A549 (cell line): ENCODE measurements around the gene BRSK2. TPM values are rescaled to one million over a fixed set of nuclear protein-coding genes. Genes with fewer than 3 reads are reported as not detected.

Source experiments
- ATAC-seq, 2 experiments: fragments of 200-7000 bp in 1 of 2; fragments of >200 bp in 1 of 2; cut with Nextera tagmentation in 1 of 2; cut with Tn5 transposase in 1 of 2; 3 replicates each; pipeline versions ENCODE4 v1.8.0 to v1.9.1; 2018 to 2020; ENCODE audit warnings: mild to moderate bottlenecking in 1 of 2, moderate library complexity in 1 of 2
- CTCF ChIA-PET: fragments of 300-600 bp; sonication (Branson Sonifier 250); formaldehyde crosslinking; extraction: SDS; loops from one replicate; lab custom pipeline; 2021; ENCODE audit warnings: antibody characterized with exemption, inconsistent platforms; lab: Yijun Ruan, JAX
- POLR2A ChIA-PET: fragments of 350-600 bp; formaldehyde crosslinking; extraction: SDS; loops from one replicate; lab custom pipeline; 2021; ENCODE audit warnings: antibody characterized with exemption, inconsistent platforms; lab: Yijun Ruan, JAX
- DNase-seq, 2 experiments: peaks; one replicate each; pipeline versions ENCODE4 v3.0.0 to v3.0.0-alpha.2; 2011 to 2016; ENCODE audit warnings: low read depth in 1 of 2, low spot score in 1 of 2
- FAIRE-seq: peaks from 2 replicates; lab custom pipeline; 2011; peaks lifted over from hg19 to GRCh38; lab: Jason Lieb, UNC
- H3K27ac ChIP-seq, 2 experiments: fragments of >200 bp; sonication (Bioruptor Twin); formaldehyde crosslinking; 3 replicates each; pipeline ENCODE4 v1.5.1; 2016 to 2017
- H3K4me1 ChIP-seq: fragments of >200 bp; sonication (Bioruptor Twin); formaldehyde crosslinking; 3 replicates; pipeline ENCODE4 v1.6.1; 2016
- H3K4me2 ChIP-seq: fragments of >200 bp; sonication (Bioruptor Twin); formaldehyde crosslinking; 3 replicates; pipeline ENCODE4 v1.6.1; 2016
- H3K4me3 ChIP-seq: fragments of >200 bp; sonication (Bioruptor Twin); formaldehyde crosslinking; 3 replicates; pipeline ENCODE4 v1.5.1; 2016
- H3K9me3 ChIP-seq: fragments of >200 bp; sonication (Bioruptor Twin); formaldehyde crosslinking; 3 replicates; pipeline ENCODE4 v1.6.1; 2016
- CBX2 ChIP-seq: fragments of 200-600 bp; sonication (generic); IDR thresholded peaks from 2 replicates; pipeline ENCODE4 v1.6.1; 2016; ENCODE audit warnings: low read depth, mild to moderate bottlenecking, borderline replicate concordance
- CHD4 ChIP-seq: fragments of 200-600 bp; sonication (generic); IDR thresholded peaks from 2 replicates; pipeline ENCODE4 v1.6.1; 2016; ENCODE audit warnings: antibody characterized with exemption, mild to moderate bottlenecking, borderline replicate concordance
- EHF ChIP-seq: fragments of 250-450 bp; sonication (Bioruptor Pico); IDR thresholded peaks from 2 replicates; pipeline ENCODE4 v1.5.0; 2020; ENCODE audit warnings: mild to moderate bottlenecking
- EHMT2 ChIP-seq: fragments of 200-600 bp; sonication (generic); IDR thresholded peaks from 2 replicates; pipeline ENCODE4 v1.6.1; 2016; ENCODE audit warnings: antibody characterized with exemption, low read depth, mild to moderate bottlenecking, moderate library complexity
- ESRRA ChIP-seq: fragments of 150-350 bp; IDR thresholded peaks from 2 replicates; pipeline ENCODE4 v1.6.1; 2014; ENCODE audit warnings: mild to moderate bottlenecking, low read length, borderline replicate concordance
- FOSB ChIP-seq: fragments of 250-450 bp; sonication (Bioruptor Pico); IDR thresholded peaks from 2 replicates; pipeline ENCODE4 v1.5.0; 2020; ENCODE audit warnings: mild to moderate bottlenecking, moderate library complexity
- GATA3 ChIP-seq: IDR thresholded peaks from 2 replicates; pipeline ENCODE4 v1.6.1; 2012; ENCODE audit warnings: borderline replicate concordance
- HDAC2 ChIP-seq: fragments of 200-600 bp; sonication (generic); IDR thresholded peaks from 2 replicates; pipeline ENCODE4 v1.6.1; 2016
- HEYL ChIP-seq: fragments of 250-450 bp; sonication (Bioruptor Pico); IDR thresholded peaks from 2 replicates; pipeline ENCODE4 v1.8.0; 2021; ENCODE audit warnings: mild to moderate bottlenecking, moderate library complexity
- HOXA7 ChIP-seq: fragments of 250-450 bp; sonication (Bioruptor Pico); IDR thresholded peaks from 2 replicates; pipeline ENCODE4 v1.5.0; 2020; ENCODE audit warnings: mild to moderate bottlenecking, moderate library complexity
- HOXB13 ChIP-seq: fragments of 250-450 bp; sonication (Bioruptor Pico); IDR thresholded peaks from 2 replicates; pipeline ENCODE4 v1.5.0; 2020; ENCODE audit warnings: low read depth, mild to moderate bottlenecking, moderate library complexity
- HOXB5 ChIP-seq: fragments of 250-450 bp; sonication (Bioruptor Pico); IDR thresholded peaks from 2 replicates; pipeline ENCODE4 v1.5.0; 2020; ENCODE audit warnings: mild to moderate bottlenecking, moderate library complexity
- JUNB ChIP-seq: fragments of >200 bp; sonication (Bioruptor Twin); formaldehyde crosslinking; IDR thresholded peaks from 2 replicates; pipeline ENCODE4 v1.6.1; 2016
- KDM1A ChIP-seq: fragments of 200-600 bp; sonication (generic); IDR thresholded peaks from 2 replicates; pipeline ENCODE4 v1.6.1; 2016; ENCODE audit warnings: low read depth, mild to moderate bottlenecking
- KDM5A ChIP-seq: fragments of 200-600 bp; sonication (generic); IDR thresholded peaks from 2 replicates; pipeline ENCODE4 v1.6.1; 2016; ENCODE audit warnings: antibody characterized with exemption, mild to moderate bottlenecking
- MAFK ChIP-seq: fragments of 450-650 bp; IDR thresholded peaks from 2 replicates; pipeline ENCODE4 v1.6.1; 2014; ENCODE audit not compliant: partially characterized antibody
- NFE2L2 ChIP-seq: fragments of 150-350 bp; conservative IDR thresholded peaks from 2 replicates; pipeline ENCODE4 v1.6.1; 2014; ENCODE audit warnings: low read length
- PHF8 ChIP-seq: fragments of 200-600 bp; sonication (generic); IDR thresholded peaks from 2 replicates; pipeline ENCODE4 v1.6.1; 2016; ENCODE audit warnings: low read depth, mild to moderate bottlenecking, antibody characterized with exemption, moderate library complexity, borderline replicate concordance
- POLR2AphosphoS2 ChIP-seq: conservative IDR thresholded peaks from 2 replicates; pipeline ENCODE4 v1.6.1; 2012; ENCODE audit warnings: low read length, improper control_type of control experiment, inconsistent platforms
- RCOR1 ChIP-seq: fragments of 150-350 bp; IDR thresholded peaks from 2 replicates; pipeline ENCODE4 v1.6.1; 2014; ENCODE audit warnings: antibody characterized with exemption, low read length, low read depth
- RNF2 ChIP-seq: fragments of 200-600 bp; sonication (generic); IDR thresholded peaks from 2 replicates; pipeline ENCODE4 v1.6.1; 2016; ENCODE audit warnings: low read depth, mild to moderate bottlenecking, antibody characterized with exemption, moderate library complexity, borderline replicate concordance
- SREBF2 ChIP-seq: fragments of 450-650 bp; IDR thresholded peaks from 2 replicates; pipeline ENCODE4 v1.6.1; 2014; ENCODE audit warnings: mild to moderate bottlenecking, moderate library complexity
- TP53 ChIP-seq: fragments of 250-450 bp; sonication (Bioruptor Pico); IDR thresholded peaks from 2 replicates; pipeline ENCODE4 v1.5.0; 2021; ENCODE audit warnings: mild to moderate bottlenecking, moderate library complexity
- ZC3H11A ChIP-seq: fragments of 450-650 bp; IDR thresholded peaks from 2 replicates; pipeline ENCODE4 v1.6.1; 2014; ENCODE audit warnings: antibody characterized with exemption, mild to moderate bottlenecking
- WGBS: methylation state at CpG from one replicate; pipeline ENCODE4 v1.1.6; 2017; ENCODE audit errors: missing lambda C conversion rate; 5-methylcytosine and 5-hydroxymethylcytosine counted together
- polyA plus RNA-seq, 4 experiments: library from polyadenylated mRNA; depleted of rRNA in 3 of 4; stranded (reverse); fragments of >200 nt; fragmentation: RNase III in 1 of 4; extraction: RNeasy Plus Mini Kit Qiagen cat#74134 plus additional on column Dnase treatment in 1 of 4; gene quantifications; 2 replicates in 3 of 4; 3 replicates in 1 of 4; pipeline ENCODE4 v1.2.3, GENCODE V29; 2011 to 2017
- TF ChIP-seq, protein P1 (sequence below): fragments of 250-450 bp; sonication (Bioruptor Pico); IDR thresholded peaks from 2 replicates; pipeline ENCODE4 v1.5.0; 2021; ENCODE audit warnings: mild to moderate bottlenecking, moderate library complexity, borderline replicate concordance
- TF ChIP-seq, protein P2 (sequence below): IDR thresholded peaks from 2 replicates; pipeline ENCODE4 v1.6.1; 2012
- TF ChIP-seq, protein P3 (sequence below): IDR thresholded peaks from 2 replicates; pipeline ENCODE4 v1.6.1; 2012; ENCODE audit warnings: low read depth, borderline replicate concordance
- TF ChIP-seq, protein P4 (sequence below): IDR thresholded peaks from 2 replicates; pipeline ENCODE4 v1.6.1; 2012
- TF ChIP-seq, protein P5 (sequence below): fragments of >200 bp; sonication (Bioruptor Twin); formaldehyde crosslinking; IDR thresholded peaks from 3 replicates; pipeline ENCODE4 v1.5.1; 2016

Gene BRSK2
- polyA plus RNA-seq, 2 of the 4 experiments (the other 2 are of a cell fraction), result 3.8 to 10.1 TPM

DNA sequence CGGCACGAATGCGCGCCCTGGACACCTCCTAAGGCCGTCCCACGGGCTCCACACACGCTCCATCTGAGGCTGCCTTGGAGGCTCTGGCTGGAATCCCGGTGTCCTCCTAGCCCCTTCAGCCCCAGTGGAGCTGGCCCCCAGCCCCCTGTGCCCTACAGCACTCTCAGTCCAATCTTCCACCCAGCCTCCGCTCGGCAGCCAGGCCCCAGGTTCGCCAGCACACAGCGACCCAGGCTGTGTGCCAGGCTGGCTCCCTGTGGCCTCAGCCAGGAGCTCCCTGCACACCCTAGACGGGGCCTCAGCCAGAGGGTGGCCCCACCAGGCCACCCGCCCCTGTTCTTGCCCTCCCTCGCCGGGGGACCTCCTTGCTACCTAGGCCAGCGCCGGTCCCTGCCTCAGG lies 78.3 kb downstream of the BRSK2 start:
- H3K27ac ChIP-seq, result no peak overlapping the region
- CTCF ChIA-PET, result no interaction called here
- no peak for TF ChIP-seq RNF2
- TF ChIP-seq POLR2AphosphoS2, result no peak
- TF ChIP-seq, protein P1, sequence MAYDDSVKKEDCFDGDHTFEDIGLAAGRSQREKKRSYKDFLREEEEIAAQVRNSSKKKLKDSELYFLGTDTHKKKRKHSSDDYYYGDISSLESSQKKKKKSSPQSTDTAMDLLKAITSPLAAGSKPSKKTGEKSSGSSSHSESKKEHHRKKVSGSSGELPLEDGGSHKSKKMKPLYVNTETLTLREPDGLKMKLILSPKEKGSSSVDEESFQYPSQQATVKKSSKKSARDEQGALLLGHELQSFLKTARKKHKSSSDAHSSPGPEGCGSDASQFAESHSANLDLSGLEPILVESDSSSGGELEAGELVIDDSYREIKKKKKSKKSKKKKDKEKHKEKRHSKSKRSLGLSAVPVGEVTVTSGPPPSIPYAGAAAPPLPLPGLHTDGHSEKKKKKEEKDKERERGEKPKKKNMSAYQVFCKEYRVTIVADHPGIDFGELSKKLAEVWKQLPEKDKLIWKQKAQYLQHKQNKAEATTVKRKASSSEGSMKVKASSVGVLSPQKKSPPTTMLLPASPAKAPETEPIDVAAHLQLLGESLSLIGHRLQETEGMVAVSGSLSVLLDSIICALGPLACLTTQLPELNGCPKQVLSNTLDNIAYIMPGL (CRISPR knock-in tag), result no peak
- TF ChIP-seq, protein P2, sequence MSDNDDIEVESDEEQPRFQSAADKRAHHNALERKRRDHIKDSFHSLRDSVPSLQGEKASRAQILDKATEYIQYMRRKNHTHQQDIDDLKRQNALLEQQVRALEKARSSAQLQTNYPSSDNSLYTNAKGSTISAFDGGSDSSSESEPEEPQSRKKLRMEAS, result no peak
- no peak for TF ChIP-seq PHF8
- no peak for TF ChIP-seq HDAC2
- no peak for TF ChIP-seq HOXB5 (CRISPR knock-in tag)
- TF ChIP-seq, protein P3, sequence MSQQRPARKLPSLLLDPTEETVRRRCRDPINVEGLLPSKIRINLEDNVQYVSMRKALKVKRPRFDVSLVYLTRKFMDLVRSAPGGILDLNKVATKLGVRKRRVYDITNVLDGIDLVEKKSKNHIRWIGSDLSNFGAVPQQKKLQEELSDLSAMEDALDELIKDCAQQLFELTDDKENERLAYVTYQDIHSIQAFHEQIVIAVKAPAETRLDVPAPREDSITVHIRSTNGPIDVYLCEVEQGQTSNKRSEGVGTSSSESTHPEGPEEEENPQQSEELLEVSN, result no peak
- TF ChIP-seq HOXA7 (CRISPR knock-in tag), result no peak
- TF ChIP-seq ZC3H11A, result no peak
- TF ChIP-seq HOXB13, result no peak
- TF ChIP-seq CHD4, result no peak
- TF ChIP-seq FOSB, result no peak
- TF ChIP-seq RCOR1, result no peak
- TF ChIP-seq KDM5A, result no peak
- no peak for TF ChIP-seq EHMT2
- TF ChIP-seq, protein P4, sequence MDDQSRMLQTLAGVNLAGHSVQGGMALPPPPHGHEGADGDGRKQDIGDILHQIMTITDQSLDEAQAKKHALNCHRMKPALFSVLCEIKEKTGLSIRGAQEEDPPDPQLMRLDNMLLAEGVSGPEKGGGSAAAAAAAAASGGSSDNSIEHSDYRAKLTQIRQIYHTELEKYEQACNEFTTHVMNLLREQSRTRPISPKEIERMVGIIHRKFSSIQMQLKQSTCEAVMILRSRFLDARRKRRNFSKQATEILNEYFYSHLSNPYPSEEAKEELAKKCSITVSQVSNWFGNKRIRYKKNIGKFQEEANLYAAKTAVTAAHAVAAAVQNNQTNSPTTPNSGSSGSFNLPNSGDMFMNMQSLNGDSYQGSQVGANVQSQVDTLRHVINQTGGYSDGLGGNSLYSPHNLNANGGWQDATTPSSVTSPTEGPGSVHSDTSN, result no peak
- TF ChIP-seq TP53 (CRISPR knock-in tag), result no peak
- no peak for TF ChIP-seq EHF (CRISPR knock-in tag)
- no peak for TF ChIP-seq SREBF2
- TF ChIP-seq, all 56 proteins: peak for 0
- Histone ChIP-seq H3K4me1 (no peaks in the 10 kb centered on the region), H3K4me2 (no peak overlapping the region), H3K9me3 (no peaks in the 10 kb centered on the region), H3K4me3 (no peak overlapping the region)
- WGBS, result 96% methylated on average over 9 of the region's 18 CpGs
- DNase-seq (no peak), ATAC-seq (no peak), FAIRE-seq (no peak)
- POLR2A ChIA-PET, result no interaction called here

DNA sequence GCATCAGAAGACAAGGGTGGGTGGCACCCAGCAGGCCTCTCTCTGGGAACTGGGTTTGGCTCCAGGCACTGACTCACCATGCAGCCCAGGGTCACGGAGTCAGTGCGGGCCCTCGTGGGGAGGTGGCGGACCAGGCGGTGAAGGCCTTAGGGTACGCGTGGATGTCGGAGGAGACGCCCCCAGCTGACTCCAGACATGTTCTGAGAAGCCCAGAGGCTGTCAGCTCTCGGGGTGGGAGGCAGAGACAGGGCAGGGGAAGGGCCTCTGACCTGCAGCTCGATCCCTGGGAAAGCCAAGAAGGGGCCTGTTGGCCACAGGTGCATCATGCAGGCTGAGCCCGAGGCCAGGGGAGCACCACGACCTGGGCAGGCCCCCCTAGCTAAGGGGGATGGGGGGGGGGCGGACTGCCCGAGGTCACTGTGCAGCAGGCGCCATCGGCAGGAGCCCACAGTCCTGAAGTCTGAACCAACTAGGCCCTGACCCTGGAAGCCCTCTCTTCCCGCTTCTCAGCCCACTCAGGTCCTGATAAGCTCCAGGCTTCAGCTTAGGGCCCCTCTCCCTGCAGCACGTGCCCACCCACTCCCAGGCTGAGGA lies 78.8 kb downstream of the BRSK2 start:
- WGBS, result 90% methylated on average over 17 of the region's 19 CpGs
- H3K9me3 ChIP-seq, result no peaks in the 10 kb centered on the region
- CTCF ChIA-PET, result no interaction called here
- FAIRE-seq (no peak), DNase-seq (no peak)
- H3K27ac ChIP-seq, result no peak overlapping the region
- no peak overlapping the region for H3K4me2 ChIP-seq
- no peak for TF ChIP-seq JUNB
- TF ChIP-seq, all 56 proteins: peak for 0
- POLR2A ChIA-PET, result no interaction called here
- no peak for ATAC-seq
- no peak overlapping the region for H3K4me3 ChIP-seq
- no peaks in the 10 kb centered on the region for H3K4me1 ChIP-seq

DNA sequence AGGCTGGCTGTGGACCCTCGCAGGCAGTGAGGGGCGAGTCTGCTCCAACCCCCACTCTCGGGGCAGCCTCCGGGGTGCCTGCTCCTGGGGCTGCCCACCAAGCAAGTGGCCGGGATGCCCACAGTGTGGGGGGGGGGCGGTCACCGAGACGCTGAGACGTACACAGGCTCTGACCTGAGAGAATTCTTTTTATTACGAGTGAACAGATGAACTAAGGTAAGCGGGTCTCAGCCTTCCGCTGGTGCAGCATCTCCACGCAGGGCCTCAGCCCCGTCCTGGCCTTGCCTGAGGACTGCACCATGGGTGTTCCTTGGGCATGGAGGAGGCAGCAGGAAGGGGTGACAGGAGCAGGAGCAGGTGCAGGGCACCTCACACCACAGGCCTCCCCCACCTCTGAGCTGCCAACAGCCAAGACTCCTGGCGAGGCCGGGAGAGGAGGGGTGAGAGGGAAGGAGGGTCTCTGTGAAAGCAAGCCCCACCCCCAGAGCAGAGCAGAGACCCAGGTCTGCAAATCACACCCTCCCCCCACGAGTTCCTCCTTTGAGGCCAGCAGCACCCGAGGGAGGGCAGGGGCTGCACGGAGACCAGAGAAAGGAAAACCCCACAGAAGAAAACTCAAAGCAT lies 79.7 kb downstream of the BRSK2 start:
- Histone ChIP-seq H3K27ac (no peak overlapping the region), H3K4me1 (no peaks in the 10 kb centered on the region), H3K4me2 (no peak overlapping the region), H3K9me3 (no peaks in the 10 kb centered on the region), H3K4me3 (no peak overlapping the region)
- WGBS, result 84% methylated on average over 13 of the region's 19 CpGs
- ChIA-PET POLR2A (no interaction called here), CTCF (no interaction called here)
- no peak for FAIRE-seq
- DNase-seq, result no peak
- ATAC-seq, result no peak
- TF ChIP-seq FOSB, result no peak
- no peak for TF ChIP-seq ESRRA
- TF ChIP-seq KDM1A, result no peak
- no peak for TF ChIP-seq HDAC2
- no peak for TF ChIP-seq HEYL (CRISPR knock-in tag)
- TF ChIP-seq GATA3, result no peak
- TF ChIP-seq, protein P5, sequence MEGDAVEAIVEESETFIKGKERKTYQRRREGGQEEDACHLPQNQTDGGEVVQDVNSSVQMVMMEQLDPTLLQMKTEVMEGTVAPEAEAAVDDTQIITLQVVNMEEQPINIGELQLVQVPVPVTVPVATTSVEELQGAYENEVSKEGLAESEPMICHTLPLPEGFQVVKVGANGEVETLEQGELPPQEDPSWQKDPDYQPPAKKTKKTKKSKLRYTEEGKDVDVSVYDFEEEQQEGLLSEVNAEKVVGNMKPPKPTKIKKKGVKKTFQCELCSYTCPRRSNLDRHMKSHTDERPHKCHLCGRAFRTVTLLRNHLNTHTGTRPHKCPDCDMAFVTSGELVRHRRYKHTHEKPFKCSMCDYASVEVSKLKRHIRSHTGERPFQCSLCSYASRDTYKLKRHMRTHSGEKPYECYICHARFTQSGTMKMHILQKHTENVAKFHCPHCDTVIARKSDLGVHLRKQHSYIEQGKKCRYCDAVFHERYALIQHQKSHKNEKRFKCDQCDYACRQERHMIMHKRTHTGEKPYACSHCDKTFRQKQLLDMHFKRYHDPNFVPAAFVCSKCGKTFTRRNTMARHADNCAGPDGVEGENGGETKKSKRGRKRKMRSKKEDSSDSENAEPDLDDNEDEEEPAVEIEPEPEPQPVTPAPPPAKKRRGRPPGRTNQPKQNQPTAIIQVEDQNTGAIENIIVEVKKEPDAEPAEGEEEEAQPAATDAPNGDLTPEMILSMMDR, result no peak
- TF ChIP-seq NFE2L2, result no peak
- no peak for TF ChIP-seq CBX2
- no peak for TF ChIP-seq KDM5A
- TF ChIP-seq MAFK, result no peak
- no peak for TF ChIP-seq EHF (CRISPR knock-in tag)
- TF ChIP-seq HOXB5 (CRISPR knock-in tag), result no peak
- no peak for TF ChIP-seq SREBF2
